ENCODE measurements around the gene RAD52.
A peak's percentile ranks its signal among the peaks of the same experiment; 100 is the strongest.

RAD52 gene

DNA sequence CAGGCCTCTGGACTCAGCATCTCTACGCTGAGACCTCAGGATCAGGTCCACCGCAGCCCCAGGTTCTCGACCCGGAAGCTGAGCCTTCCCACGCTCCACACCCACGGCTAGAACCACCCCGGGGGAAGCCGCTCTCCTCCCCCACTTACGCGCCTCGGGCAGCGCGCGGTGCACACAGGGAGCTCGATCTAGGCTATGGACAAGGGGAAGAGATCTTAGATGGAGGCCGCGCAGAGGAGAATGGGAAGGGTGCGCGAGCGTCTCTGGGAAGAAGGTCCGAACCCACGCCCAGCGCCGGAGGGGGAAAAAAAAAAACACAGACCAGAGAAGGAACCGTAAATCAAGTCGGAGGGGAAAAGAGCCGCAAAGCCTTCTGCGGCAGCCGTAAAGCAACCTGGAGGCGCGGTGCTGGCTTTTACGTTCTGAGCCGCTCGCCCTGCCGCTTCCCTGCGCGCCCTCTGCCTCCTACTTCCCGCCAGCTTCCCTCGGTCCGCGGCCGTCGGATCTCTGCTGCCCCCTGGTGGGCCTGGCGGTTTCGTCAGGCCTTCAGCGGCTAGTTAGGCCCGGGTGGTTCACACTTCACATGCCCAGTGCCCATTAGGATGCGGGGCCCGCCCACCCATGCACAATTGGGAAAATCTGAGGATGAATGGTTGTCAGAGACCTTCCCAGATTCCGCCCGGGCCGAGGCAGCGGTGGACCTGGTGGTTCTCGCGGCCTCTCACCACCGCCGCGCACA lies at the start of gene RAD52:
Gene RAD52, minus strand, starts transcription at position 242 of the 739 bp plus-strand sequence. CDS start 16,636 bp downstream, outside the sequence.
- DNase-seq, result peak; percentile 99

DNA sequence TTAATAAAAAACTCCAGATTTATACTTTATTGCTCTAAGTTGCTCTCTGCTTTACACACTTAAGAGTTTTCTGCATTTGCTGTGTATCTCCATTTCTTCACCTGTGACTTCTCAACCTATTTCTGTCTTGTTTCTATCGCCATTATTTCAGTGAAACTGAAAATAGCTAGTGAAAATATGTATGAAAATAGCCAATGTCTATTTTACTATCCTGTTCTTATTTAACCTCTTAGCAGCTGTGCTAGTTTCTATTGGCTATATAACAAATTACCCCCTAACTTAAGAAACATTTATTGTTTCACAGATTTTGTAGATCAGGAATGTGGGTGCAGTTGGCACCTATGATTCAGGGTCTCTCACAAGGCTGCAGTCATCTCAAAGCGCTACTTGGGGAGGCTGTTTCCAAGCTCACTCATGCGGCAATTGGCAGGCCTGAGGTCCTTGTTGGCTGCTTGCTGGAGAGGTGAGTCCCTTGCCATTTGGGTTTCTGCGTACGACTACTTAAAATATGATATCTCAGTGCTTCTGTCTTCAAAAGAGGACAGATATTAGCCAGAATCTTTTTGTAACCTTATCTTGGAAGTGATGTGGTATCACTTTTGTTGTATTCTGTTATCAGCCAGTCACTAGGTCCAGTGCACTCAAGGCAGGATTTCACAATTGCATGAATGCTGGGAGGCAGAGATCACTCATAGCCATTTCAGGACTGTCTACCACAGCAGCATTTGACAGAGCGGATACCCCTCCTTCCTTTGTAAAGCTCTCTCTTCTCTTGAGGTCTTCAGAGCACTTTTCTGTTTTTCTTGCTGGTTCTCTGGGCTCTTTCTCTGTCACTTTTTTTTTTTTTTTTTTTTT lies 48.8 kb upstream of the RAD52 start:
- no peak for DNase-seq

DNA sequence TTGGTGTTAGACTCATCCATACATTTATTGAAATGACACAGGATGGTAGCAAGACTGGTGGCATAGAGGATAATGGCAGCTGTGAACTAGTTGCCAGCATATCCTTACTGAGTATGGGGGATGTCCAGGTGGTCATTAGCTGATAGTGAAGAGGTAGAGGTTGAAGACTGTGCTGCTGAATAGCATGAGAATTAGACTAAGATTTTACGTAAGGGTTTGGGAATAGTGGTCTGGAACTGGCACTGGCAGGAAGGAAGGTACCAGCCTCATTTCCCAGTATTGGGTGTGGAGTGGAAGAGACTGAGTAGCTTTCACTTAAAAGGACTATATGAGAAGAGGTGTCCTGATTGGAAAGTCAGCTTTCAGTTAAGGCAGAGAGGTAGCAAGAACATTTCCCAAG lies 48.0 kb upstream of the RAD52 start:
- DNase-seq, result no peak

DNA sequence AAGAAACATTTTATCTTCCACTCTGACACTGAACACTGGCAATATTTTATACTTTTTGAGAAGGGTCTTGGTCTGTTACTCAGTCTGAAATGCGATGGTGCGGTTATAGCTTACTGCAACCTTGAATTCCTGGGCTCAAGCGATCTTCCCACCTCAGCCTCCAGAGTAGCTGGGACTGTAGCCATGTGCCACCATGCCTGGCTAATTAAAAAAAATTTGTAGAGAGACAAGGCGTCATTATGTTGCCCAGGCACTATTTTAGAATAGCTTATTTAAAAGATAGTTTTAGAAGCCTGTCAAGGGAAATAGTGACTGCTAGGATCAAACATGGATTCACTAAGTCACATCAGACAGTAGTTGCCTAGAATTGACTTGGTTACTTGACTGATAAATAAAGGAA lies 47.4 kb upstream of the RAD52 start:
- DNase-seq, result no peak

DNA sequence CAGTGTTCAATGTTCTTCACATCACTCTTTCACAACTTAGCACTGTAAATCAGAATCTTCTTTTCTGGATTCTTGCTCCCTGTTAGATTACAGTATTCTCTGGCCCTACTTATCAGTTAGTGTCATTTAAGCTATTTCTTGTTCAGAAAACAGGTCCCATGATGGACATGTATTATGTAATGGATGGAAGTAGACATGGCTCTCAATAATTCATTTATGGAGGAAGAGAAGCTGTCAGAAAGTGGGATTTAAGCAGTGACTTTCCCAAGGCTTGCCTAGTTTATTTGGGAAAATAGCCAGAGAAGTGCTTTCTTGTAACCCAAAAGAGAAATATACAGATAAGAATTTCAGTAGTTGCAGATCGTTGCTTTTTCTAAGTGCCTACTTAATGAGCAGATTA lies 43.2 kb upstream of the RAD52 start:
- DNase-seq, result no peak

DNA sequence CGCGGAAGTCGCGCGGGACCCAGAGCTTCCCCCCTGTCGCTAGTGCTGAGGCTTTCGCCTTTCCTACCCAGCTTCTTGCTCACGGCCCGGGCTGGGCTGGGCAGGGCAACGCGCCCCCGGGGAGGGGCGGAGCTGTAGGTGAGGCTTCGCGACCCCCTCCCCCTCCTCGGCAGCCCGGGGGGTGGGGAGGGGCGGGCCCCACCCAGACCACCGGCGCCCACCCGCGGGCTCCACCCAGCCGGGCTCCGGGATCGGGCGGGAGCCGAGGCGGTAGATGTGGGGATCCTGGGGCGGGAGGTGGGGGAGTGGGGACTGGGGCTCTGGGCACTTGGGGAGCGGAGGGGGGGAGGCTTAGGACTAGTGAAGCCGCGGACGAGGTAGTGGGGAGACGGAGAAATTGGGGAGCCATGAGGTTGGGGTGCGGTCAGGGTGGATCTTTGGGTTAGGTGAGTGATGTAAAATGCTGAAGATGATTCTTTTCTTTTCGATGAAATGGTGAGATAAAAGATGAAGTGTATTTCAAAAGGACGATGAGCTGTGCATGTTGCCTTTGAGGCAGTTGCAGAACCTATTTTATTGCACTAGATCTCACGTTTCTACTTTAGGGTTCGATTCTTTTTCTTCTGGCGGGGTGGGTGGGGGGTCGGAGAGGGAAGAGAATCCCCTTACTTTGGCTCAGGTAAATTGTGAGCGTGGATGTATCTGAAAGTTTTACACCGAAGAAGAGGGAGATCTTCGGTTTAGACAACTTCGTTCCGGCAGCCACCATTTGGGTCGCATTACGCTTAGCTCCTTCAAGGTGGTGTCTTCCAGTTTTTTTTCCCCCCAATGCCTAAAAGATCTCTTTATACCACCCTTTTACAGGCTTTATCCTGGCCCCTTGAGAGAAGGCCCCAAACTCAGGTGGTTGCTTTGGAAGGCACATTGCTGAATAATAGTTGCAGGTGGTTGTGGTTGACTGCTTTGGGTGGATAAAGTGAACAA lies 42.1 kb upstream of the RAD52 start:
- peak; percentile 2 for DNase-seq

DNA sequence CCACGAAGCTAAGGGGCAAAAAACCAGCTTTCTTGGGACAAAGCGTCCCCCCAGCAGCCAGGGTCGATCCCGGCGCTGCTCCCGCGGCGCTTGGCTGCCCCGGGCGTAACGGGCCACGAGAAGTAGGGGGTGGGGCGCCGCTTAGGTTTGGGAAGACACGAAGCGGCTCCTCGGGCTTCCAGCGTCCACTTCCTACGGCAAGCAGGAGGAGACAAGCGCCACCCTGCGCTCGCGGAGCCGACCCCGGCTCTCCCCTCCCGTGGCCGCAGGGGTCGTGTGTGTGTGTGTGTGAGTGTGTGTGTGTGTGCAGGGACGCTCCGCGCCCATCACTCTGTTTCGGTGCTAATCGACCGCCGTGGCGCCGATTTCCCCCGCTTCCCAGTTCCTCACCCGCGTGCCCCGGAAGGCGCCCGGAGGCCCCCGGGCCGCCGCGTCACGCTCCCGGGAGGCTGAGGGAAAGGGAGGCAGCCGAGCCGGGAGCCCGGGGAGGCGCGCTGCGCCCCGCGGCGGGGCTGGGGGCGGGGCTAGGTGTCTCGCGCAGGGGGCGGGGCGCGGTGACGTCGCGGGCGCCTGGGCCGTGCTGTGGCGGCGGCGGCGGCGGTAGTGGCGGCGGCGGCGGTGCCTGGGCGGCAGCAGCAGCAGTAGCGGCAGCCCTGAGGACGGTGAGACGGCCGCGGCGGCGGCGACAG lies 41.3 kb upstream of the RAD52 start, which contains the start of gene ERC1:
Gene ERC1, plus strand, starts transcription at position 563 of the 689 bp plus-strand sequence. CDS start 36,681 bp downstream, outside the sequence.
- peak; percentile 77 for DNase-seq

DNA sequence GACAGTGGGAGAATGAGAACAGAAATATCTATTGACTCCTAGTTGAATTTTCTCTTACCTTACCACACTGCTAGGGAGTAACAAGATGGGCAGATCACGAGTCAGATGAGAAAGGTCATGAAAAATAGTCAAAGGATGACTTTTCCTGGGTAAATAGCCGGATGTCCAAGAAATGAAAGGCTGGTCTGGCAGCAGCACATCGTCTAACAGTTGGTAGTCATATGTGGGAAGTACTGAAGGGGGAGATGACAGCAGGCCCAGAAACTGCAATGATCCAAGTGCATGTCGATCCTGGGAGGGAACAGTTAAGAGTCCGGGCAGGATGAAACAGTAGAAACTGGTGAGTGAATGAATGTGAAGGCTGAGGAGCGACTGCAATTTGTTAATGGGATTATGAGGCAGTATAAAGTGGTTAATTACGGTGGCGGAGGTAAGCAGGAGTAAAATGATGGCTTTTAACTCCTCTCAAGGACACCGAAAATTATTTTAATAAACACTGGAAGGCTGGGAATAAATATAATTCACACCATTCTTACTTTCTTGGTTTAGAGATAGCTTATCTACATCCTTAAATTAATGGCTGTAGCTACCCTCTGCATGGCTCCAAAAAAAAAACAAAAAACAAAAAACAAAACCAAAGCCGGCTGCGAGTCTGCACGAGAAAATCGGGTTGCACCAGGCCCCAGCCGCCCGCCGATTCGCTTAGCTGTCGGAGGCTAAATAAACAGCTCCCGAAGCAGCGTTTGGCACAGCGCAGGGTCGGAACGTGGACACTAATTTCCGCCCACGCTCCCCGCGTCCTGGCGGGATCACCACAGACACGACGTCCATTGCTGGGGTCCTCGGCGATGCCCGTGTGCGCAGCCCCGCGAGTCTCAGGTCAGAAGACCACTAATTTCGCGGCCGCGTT lies 40.5 kb upstream of the RAD52 start:
- peak; percentile 59 for DNase-seq

DNA sequence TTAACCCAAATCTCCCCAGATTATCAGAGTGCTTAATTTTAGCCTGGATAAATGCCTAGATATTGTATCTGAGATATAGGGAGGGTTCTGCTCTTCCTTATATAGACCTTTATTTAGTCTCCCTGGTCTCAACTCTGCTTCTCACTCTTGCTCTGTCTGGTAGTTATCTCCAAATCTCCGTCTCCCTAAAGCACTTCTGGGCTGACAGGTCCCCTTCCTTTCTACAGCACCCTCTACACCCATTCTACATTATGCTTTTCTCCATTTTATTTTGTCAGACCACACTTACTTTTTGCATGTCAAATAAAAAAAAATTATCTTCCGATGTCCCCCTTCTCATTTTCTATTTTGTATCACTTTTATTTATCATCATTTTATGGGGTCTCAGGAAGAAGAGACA lies 39.6 kb upstream of the RAD52 start:
- DNase-seq, result no peak

DNA sequence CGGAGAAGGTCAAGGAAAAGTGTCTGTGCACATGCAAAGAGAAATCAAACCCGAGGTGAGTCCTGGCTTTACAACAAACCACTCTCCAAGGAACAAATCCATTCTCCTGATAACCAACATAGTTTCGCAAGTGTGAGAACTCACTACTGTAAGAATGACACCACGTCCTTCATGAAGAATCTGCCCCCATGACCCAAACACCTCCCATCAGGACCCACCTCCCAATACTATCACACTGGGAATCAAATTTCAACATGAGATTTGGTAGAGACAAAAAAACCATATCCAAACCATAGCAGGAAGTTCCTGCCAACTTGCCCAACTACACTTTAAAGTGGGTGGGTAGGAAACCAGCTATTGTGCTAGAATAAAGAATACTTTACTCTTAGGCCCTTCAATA lies 39.2 kb upstream of the RAD52 start:
- no peak for DNase-seq

DNA sequence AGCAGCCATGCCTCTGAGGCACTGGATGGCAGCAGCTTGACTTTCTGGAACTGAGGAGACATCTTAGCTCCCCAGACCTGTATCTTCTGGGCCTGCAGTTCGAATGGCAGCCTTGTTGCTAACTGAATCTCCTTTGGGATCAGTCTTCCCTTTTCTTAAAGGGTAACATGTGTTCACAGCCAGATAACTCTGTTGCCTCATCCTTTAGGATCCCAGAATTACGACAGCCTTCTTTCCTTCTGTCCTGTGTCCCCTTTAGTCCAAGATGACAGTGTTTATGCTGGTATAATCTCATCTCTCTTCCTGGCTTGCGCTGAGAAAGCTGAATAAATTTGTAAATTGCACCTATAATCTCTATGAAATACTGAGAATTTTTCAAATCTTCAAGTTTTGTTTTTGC lies 32.5 kb upstream of the RAD52 start:
- no peak for DNase-seq

DNA sequence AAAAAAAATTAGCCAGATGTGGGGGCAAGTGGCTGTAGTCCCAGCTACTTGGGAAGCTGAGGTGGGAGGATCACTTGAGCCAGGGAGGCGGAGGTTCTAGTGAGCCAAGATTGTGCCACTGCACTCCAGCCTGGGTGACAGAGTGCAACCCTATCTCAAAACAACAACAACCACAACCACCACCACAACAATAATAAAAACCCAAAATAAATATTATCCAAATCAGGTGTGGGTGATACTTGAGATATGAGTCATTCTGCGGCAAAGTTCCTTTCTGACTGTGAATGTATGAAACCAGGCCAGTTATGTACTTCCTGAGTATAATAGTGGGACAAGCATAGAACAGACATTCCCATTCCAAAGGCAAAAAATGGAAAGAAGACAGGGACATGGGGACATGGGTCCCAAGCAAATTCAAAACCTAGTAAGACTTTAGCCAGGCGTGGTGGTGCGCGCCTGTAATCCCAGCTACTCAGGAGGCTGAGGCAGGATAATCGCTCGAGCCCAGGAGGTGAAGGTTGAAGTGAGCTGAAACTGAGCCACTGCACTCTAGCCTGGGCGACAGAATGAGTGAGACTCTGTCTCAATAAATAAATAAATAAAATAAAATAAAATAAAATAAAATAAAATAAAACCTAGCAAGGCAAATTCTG lies 31.8 kb upstream of the RAD52 start:
- no peak for DNase-seq

DNA sequence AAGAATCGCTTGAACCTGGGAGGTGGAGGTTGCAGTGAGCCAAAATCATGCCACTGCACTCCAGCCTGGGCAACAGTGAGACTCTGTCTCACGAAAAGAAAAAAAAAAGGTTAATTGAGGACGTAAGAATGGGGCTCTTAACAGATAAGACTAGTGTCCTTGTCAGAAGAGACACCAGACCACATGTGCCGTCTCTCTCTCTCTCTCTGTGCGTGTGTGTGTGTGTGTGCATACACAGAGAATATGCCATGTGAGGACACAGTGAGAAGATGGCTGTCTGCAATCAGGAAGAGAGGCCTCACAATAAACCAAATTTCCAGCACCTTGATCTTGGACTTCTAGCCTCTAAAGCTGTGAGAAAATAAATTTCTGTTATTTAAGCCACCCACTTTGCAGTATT lies 29.9 kb upstream of the RAD52 start:
- DNase-seq, result no peak

DNA sequence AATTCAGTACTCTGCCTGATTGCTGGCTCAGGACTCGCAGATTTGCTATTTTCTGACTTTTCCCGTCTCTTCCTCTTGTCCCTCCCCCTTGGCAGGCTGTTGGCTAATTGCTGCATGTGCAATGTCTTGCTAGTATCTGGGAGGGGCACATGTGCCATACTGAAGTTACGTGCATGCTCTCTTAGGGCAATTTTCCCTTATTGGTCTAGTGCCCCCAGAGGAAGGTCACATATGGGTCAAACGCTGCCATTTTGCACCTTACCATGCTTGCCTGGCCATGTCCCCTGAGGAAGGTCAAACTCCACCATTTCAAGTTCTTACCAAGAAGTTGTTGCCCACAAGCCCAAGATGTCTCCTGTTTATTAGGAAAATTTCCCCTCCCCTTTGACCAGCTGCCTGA lies 27.7 kb upstream of the RAD52 start:
- DNase-seq, result no peak

DNA sequence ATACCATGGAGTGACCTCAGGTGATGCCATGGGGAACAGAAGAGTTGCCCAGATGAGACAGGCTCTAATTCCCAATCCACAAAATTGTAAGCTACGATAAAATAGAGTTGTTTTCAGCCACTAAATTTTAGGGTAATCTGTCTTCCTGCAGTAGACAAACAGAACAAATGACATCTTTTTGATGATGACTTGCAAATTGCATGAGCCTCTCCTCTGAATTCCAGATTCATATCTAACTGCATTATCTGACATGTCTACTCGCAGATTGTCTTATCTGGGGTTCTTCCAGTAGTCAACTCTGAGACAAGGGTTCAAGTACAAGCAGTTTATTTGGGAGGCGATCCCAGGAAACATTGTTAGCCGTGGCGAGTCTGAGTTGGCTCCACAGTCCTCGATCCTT lies 27.1 kb upstream of the RAD52 start:
- no peak for DNase-seq

DNA sequence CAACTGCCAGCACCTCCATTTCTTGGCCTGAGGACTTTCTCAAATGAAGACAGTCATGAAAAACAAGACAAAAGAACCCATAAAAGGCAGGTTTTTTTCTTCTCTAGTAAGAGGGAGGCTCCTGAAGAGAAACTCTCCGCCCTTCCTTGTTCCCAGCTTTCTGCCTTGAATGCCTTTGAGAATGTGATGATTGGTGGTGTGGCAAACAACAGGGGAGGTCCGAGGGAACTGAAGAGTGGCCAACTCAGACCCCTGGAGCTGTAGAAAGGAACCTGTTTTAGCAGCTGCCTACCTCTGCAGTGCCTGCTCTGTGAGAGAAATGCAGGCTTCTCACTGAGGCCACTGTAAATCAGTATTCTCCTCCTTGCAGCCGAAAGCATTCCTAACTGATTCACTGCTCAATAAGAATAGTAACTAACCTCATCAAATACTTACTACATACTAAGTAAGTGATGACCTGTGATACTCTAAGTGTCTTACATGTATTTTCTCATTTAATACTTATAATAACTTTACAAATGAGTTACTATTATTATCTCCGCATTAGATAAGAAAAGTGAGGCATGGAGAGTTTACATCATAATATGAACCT lies 24.9 kb upstream of the RAD52 start:
- no peak for DNase-seq

DNA sequence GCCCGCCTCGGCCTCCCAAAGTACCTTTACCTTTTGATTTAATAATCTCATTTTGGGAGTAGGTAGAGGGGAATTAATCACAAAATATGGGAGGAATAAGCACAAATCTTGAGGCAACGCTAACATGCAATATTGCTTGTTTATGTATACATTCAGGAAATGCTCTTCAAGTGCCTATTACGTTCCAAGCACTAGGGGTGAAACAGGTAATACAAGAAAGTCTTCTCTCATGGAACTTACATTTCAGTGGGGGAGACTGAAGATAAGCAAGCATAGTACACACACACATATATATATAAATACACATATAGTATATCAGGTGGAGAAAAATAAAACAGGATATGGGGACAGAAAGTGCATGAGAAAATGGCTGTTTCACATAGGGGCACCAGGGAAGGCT lies 22.5 kb upstream of the RAD52 start:
- DNase-seq, result no peak

DNA sequence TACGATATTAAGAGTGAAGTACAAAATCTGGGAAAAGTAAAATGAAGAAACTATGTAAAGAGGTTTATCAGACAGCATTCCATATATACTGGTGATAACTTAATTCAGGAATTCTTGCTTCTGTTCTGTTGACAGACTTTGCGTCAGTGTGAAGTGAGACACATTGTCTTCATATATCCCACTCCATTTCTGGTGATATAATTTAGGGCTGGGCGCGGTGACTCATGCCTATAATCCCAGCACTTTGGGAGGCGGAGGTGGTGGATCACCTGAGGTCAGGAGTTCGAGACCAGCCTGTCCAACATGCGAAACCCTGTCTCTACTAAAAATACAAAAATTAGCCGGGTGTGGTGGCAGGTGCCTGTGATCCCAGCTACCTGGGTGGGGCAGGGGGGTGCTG lies 20.3 kb upstream of the RAD52 start:
- no peak for DNase-seq

DNA sequence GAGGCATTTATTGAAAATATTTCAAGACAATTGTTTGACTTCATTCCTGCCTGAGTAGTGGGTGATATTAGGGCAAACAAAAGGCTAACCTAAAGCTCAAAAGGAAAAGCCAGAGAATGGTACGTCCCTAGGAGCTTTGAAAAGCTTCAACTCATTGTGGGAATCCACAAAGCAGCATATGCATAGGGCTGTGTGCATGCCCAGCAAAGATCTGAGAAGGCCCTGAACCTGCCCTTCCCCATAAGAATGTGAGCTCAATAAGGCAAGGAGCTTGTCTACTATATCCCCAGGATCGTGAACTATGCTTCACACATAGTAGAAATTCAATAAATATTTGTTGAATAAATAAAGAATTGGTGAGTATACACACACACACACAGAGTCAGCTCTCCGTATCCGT lies 19.1 kb upstream of the RAD52 start:
- DNase-seq, result no peak

DNA sequence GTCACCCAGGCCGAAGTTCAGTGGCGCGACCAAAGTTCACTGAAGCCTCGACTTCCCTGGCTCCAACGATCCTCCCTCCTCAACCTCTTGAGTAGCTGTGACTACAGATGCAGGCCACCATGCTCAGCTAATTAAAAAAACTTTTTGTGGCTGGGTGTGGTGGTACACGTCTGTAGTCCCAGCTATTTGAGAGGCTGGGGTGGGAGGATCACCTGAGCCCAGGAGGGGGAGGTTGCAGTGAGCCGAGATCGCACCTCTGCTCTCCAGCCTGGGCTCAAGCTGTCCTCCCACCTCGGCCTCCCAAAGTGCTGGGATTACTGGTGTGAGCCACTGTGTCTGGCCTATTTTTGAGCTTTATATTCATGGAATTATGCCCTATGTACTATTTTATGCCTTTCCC lies 18.1 kb upstream of the RAD52 start:
- DNase-seq, result no peak
